Ishikawa (cell line): ENCODE measurements around the gene TP53.
A peak's percentile ranks its signal among the peaks of the same experiment; 100 is the strongest.

Experiments
- CEBPB ChIP-seq: IDR thresholded peaks from 2 replicates; pipeline ENCODE4 v1.6.1; 2012
- CREB1 ChIP-seq: IDR thresholded peaks from 2 replicates; pipeline ENCODE4 v1.6.1; 2012; ENCODE audit warnings: low read depth
- EGR1 ChIP-seq: IDR thresholded peaks from 2 replicates; pipeline ENCODE4 v1.6.1; 2012
- EP300 ChIP-seq: IDR thresholded peaks from 2 replicates; pipeline ENCODE4 v1.6.1; 2012; ENCODE audit warnings: borderline replicate concordance
- FOXM1 ChIP-seq: IDR thresholded peaks from 2 replicates; pipeline ENCODE4 v1.6.1; 2012; ENCODE audit warnings: low read depth, borderline replicate concordance
- NFIC ChIP-seq: IDR thresholded peaks from 2 replicates; pipeline ENCODE4 v1.6.1; 2012
- RAD21 ChIP-seq: IDR thresholded peaks from 2 replicates; pipeline ENCODE4 v1.6.1; 2012; ENCODE audit warnings: low read depth
- REST ChIP-seq: IDR thresholded peaks from 2 replicates; pipeline ENCODE4 v1.6.1; 2012; ENCODE audit warnings: low read depth, mild to moderate bottlenecking
- TAF1 ChIP-seq: IDR thresholded peaks from 2 replicates; pipeline ENCODE4 v1.6.1; 2012; ENCODE audit warnings: low read depth, mild to moderate bottlenecking
- TCF12 ChIP-seq: IDR thresholded peaks from 2 replicates; pipeline ENCODE4 v1.6.1; 2012; ENCODE audit warnings: low read depth
- TEAD4 ChIP-seq: IDR thresholded peaks from 2 replicates; pipeline ENCODE4 v1.6.1; 2012
- YY1 ChIP-seq: IDR thresholded peaks from 2 replicates; pipeline ENCODE4 v1.6.1; 2012; ENCODE audit warnings: low read depth
- ZBTB7A ChIP-seq: IDR thresholded peaks from 2 replicates; pipeline ENCODE4 v1.6.1; 2012; ENCODE audit warnings: low read depth
- TF ChIP-seq, protein P1 (sequence below): IDR thresholded peaks from 2 replicates; pipeline ENCODE4 v1.6.1; 2012
- TF ChIP-seq, protein P2 (sequence below): IDR thresholded peaks from 2 replicates; pipeline ENCODE4 v1.6.1; 2012

The TP53 gene

DNA sequence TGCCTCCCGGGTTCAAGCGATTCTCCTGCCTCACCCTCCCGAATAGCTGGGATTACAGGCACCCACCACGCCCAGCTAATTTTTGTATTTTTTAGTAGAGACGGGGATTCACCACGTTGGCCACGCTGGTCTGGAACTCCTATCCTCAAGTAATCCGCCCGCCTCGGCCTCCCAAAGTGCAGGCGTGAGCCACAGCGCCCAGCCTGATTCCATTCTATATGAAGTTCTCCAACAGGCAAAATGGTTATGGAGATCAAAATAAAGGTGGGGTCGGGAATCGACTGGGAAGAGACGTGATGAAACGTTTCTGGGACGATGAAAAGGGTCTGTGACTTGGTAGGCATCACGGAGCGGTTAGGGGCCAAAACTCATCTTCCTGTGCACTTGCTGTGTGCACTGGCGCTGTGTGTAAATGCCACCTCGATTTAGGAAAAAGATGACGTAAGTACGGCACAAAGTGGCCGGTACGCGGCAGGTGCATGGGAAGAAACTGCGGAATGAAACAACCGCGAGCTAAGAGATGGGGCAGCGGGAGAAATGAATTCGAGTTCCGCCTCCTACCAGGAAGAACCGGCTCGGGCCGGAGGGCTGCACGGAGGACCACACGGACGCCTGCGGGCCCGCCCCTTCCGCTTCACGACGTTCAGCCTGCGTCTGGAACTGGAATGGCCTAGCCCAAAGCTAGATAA, 1.6 kb downstream of the TP53 start:
- TF ChIP-seq TAF1 (peak; percentile 63; the same call in 1 of the 2 replicates), TCF12 (peak; percentile 60; the same call in 1 of the 2 replicates), FOXM1 (no peak), TEAD4 (peak; percentile 39; the same call in 1 of the 2 replicates), CEBPB (no peak), NFIC (no peak), EGR1 (no peak), ZBTB7A (no peak), RAD21 (no peak), EP300 (peak; percentile 27; the same call in 1 of the 2 replicates), YY1 (peak; percentile 60), CREB1 (peak; percentile 48; the same call in 1 of the 2 replicates), REST (no peak)
- TF ChIP-seq, protein P1, sequence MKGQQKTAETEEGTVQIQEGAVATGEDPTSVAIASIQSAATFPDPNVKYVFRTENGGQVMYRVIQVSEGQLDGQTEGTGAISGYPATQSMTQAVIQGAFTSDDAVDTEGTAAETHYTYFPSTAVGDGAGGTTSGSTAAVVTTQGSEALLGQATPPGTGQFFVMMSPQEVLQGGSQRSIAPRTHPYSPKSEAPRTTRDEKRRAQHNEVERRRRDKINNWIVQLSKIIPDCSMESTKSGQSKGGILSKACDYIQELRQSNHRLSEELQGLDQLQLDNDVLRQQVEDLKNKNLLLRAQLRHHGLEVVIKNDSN, result no peak
- TF ChIP-seq, protein P2, sequence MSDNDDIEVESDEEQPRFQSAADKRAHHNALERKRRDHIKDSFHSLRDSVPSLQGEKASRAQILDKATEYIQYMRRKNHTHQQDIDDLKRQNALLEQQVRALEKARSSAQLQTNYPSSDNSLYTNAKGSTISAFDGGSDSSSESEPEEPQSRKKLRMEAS, result peak; percentile 84

GRCh38 chr17:7684851-7685532, 2.3 kb downstream of the TP53 start:
- TF ChIP-seq TCF12 (no peak), CREB1 (no peak), TAF1 (no peak), YY1 (no peak), EP300 (no peak), CEBPB (no peak), TEAD4 (no peak), FOXM1 (no peak), ZBTB7A (no peak)
- TF ChIP-seq, protein P1, result no peak
- TF ChIP-seq, protein P2, result no peak

GRCh38 chr17:7677388-7678067, 9.8 kb downstream of the TP53 start:
- TF ChIP-seq, protein P2, result no peak
- TF ChIP-seq YY1 (no peak), FOXM1 (no peak), TCF12 (no peak), EGR1 (no peak), ZBTB7A (no peak), NFIC (no peak)

GRCh38 chr17:7676533-7676932, 10.8 kb downstream of the TP53 start:
- TF ChIP-seq CREB1 (no peak), NFIC (no peak), TAF1 (no peak), EP300 (no peak), TEAD4 (no peak), REST (no peak), CEBPB (no peak), TCF12 (no peak), YY1 (no peak), RAD21 (no peak), EGR1 (no peak), FOXM1 (no peak)
- TF ChIP-seq, protein P1, result no peak
- TF ChIP-seq, protein P2, result no peak
